K562 (cell line): ENCODE data around the gene OSGEP. TPM values are rescaled to one million over a fixed set of nuclear protein-coding genes. Genes with fewer than 3 reads are reported as not detected.
A peak's percentile ranks its signal among the peaks of the same experiment; 100 is the strongest.

Source experiments
- BCOR ChIP-seq: fragments of 450-650 bp; IDR thresholded peaks from 2 replicates; pipeline ENCODE4 v1.6.1; 2016
- BHLHE40 ChIP-seq: IDR thresholded peaks from 2 replicates; pipeline ENCODE4 v1.6.1; 2011; ENCODE audit warnings: low read length, improper control_type of control experiment
- CREBBP ChIP-seq: IDR thresholded peaks from one replicate; pipeline ENCODE4 v1.6.1; 2012; ENCODE audit warnings: low read depth, mild to moderate bottlenecking, control low read depth, inconsistent platforms, low read length
- CTCF ChIP-seq, 3 experiments: IDR thresholded peaks in 2 of 3; conservative IDR thresholded peaks in 1 of 3; 2 replicates each; pipeline ENCODE4 v1.5.1; 2011 to 2012; ENCODE audit warnings: low read length in 3 of 3, mild to moderate bottlenecking in 3 of 3, control low read depth in 2 of 3, improper control_type of control experiment in 1 of 3, inconsistent platforms in 1 of 3, low read depth in 1 of 3, mixed read lengths in 1 of 3, moderate library complexity in 1 of 3; ENCODE audit not compliant: insufficient read depth in 2 of 3
- DIDO1 ChIP-seq: fragments of 450-650 bp; IDR thresholded peaks from 2 replicates; pipeline ENCODE4 v1.6.1; 2016; ENCODE audit warnings: low read depth, missing biosample characterization, missing genetic modification characterization
- DMBX1 ChIP-seq: fragments of 250-450 bp; sonication (Bioruptor Pico); IDR thresholded peaks from 2 replicates; pipeline ENCODE4 v1.8.0; 2022; ENCODE audit warnings: inconsistent platforms, mild to moderate bottlenecking, moderate library complexity, borderline replicate concordance
- ETV1 ChIP-seq: fragments of 450-650 bp; conservative IDR thresholded peaks from 2 replicates; pipeline ENCODE4 v1.6.1; 2016; ENCODE audit warnings: missing genetic modification characterization, control low read depth, low read depth, missing compliant biosample characterization
- GABPB2 ChIP-seq: fragments of 250-450 bp; sonication (Bioruptor Pico); conservative IDR thresholded peaks from 2 replicates; pipeline ENCODE4 v1.5.1; 2021; ENCODE audit warnings: mild to moderate bottlenecking
- HMGN3 ChIP-seq: IDR thresholded peaks from 2 replicates; pipeline ENCODE4 v1.6.1; 2011; ENCODE audit warnings: borderline replicate concordance, low read depth, mild to moderate bottlenecking, mixed read lengths, low read length; ENCODE audit not compliant: insufficient read length; ENCODE audit errors: extremely low read depth
- ID3 ChIP-seq, 2 experiments: fragments of 250-450 bp in 1 of 2; fragments of 450-650 bp in 1 of 2; sonication (Bioruptor Pico) in 1 of 2; IDR thresholded peaks; 2 replicates each; pipeline versions ENCODE4 v1.6.1 to v1.8.0; 2016 to 2021; ENCODE audit warnings: mild to moderate bottlenecking in 2 of 2, moderate library complexity in 2 of 2, missing compliant biosample characterization in 1 of 2, missing genetic modification characterization in 1 of 2
- MAX ChIP-seq: sonication (generic); formaldehyde crosslinking; IDR thresholded peaks from 2 replicates; pipeline ENCODE4 v1.9.0; 2022; ENCODE audit warnings: mild to moderate bottlenecking, missing genetic modification reagents
- MCM2 ChIP-seq: fragments of 450-650 bp; IDR thresholded peaks from 2 replicates; pipeline ENCODE4 v1.6.1; 2017; ENCODE audit warnings: low read depth, mild to moderate bottlenecking
- MLLT1 ChIP-seq, 2 experiments: fragments of 450-650 bp; IDR thresholded peaks; 2 replicates each; pipeline ENCODE4 v1.6.1; 2016
- NFXL1 ChIP-seq: fragments of 450-650 bp; formaldehyde crosslinking; IDR thresholded peaks from 2 replicates; pipeline ENCODE4 v1.4.0; 2021; ENCODE audit warnings: mild to moderate bottlenecking
- PRPF4 ChIP-seq: fragments of 200-400 bp; formaldehyde crosslinking; IDR thresholded peaks from one replicate; pipeline ENCODE4 v1.6.1; 2017; ENCODE audit warnings: low read length, low read depth, mild to moderate bottlenecking; ENCODE audit not compliant: insufficient read depth, poor library complexity, severe bottlenecking
- SNAPC5 ChIP-seq: fragments of 250-450 bp; sonication (Bioruptor Pico); IDR thresholded peaks from 2 replicates; pipeline ENCODE4 v1.8.0; 2021; ENCODE audit warnings: moderate library complexity, mild to moderate bottlenecking, inconsistent platforms
- SRSF7 ChIP-seq: fragments of 200-400 bp; formaldehyde crosslinking; optimal IDR thresholded peaks from 2 replicates; pipeline ENCODE3; 2017; ENCODE audit warnings: mild to moderate bottlenecking, low read depth, low read length
- TRIM24 ChIP-seq, 2 experiments: fragments of 450-650 bp; IDR thresholded peaks; 2 replicates each; pipeline ENCODE4 v1.6.1; 2016
- ZBTB17 ChIP-seq: fragments of 450-650 bp; formaldehyde crosslinking; IDR thresholded peaks from 2 replicates; pipeline ENCODE4 v1.4.0; 2020; ENCODE audit warnings: mild to moderate bottlenecking
- ZNF12 ChIP-seq: sonication (generic); formaldehyde crosslinking; IDR thresholded peaks from 2 replicates; pipeline ENCODE4 v1.4.0; 2020; ENCODE audit warnings: mild to moderate bottlenecking, missing genetic modification reagents
- ZNF212 ChIP-seq: fragments of 450-650 bp; formaldehyde crosslinking; IDR thresholded peaks from 2 replicates; pipeline ENCODE4 v1.4.0; 2020; ENCODE audit warnings: mild to moderate bottlenecking
- ZNF347 ChIP-seq: fragments of 450-650 bp; formaldehyde crosslinking; IDR thresholded peaks from 2 replicates; pipeline ENCODE4 v1.4.0; 2020; ENCODE audit warnings: low read depth, mild to moderate bottlenecking, moderate library complexity
- ZNF57 ChIP-seq: fragments of 450-650 bp; formaldehyde crosslinking; IDR thresholded peaks from 2 replicates; pipeline ENCODE4 v1.4.0; 2020; ENCODE audit warnings: mild to moderate bottlenecking, moderate library complexity
- ZNF586 ChIP-seq: fragments of 450-650 bp; formaldehyde crosslinking; conservative IDR thresholded peaks from 2 replicates; pipeline ENCODE4 v1.4.0; 2020; ENCODE audit warnings: mild to moderate bottlenecking, moderate library complexity
- ZNF707 ChIP-seq: fragments of 250-450 bp; sonication (Bioruptor Pico); conservative IDR thresholded peaks from 2 replicates; pipeline ENCODE4 v1.8.0; 2022; ENCODE audit warnings: inconsistent platforms, mild to moderate bottlenecking, moderate library complexity
- polyA plus RNA-seq, 8 experiments: library from polyadenylated mRNA; depleted of rRNA in 4 of 8; stranded (reverse) in 5 of 8; unstranded in 3 of 8; fragments of >200 nt; fragmentation: Nextera tagmentation in 2 of 8; fragmentation: Illumina TruSeq in 1 of 8; extraction: Ambion mirVana in 2 of 8; extraction: Trizol in 1 of 8; gene quantifications; 2 replicates each; pipeline versions ENCODE4 v1.2.1 to v1.2.3, GENCODE V29; 2011 to 2014; ENCODE audit warnings: inconsistent platforms in 1 of 8, missing spikeins in 1 of 8
- total RNA-seq, 7 experiments: library from RNA; depleted of rRNA in 6 of 7; stranded (reverse); fragments of >200 nt in 6 of 7; fragmentation: Illumina TruSeq in 2 of 7; extraction: Trizol in 2 of 7; gene quantifications; 2 replicates each; pipeline versions ENCODE4 v1.2.1 to v1.2.3, GENCODE V29; 2011 to 2021; ENCODE audit warnings: low replicate concordance in 1 of 7

The OSGEP gene
- total and polyA plus RNA-seq, 9 of the 15 experiments (the other 6 are each of a cell fraction or from before 2014, with no cell fraction given) = 32.1 to 59.2 (median 44.1) TPM

GRCh38 chr14:20412876-20413743, 41.5 kb downstream of the OSGEP start, which contains the start of gene TEP1 (continued):
- TF ChIP-seq NFXL1 (CRISPR knock-in tag) (no peak), MCM2 (no peak), ZBTB17 (CRISPR knock-in tag) (0 out of 2 replicates have a peak, but pooled peaks have one; percentile 37), ZNF212 (CRISPR knock-in tag) (no peak), BHLHE40 (no peak), ZNF57 (CRISPR knock-in tag) (no peak), ID3 (CRISPR knock-in tag; IDR thresholded peaks at IDR 0.05) (no peak), ID3 (tag; IDR thresholded peaks at IDR 0.05) (no peak), SNAPC5 (no peak), CREBBP (no peak), DMBX1 (CRISPR knock-in tag) (no peak), SRSF7 (no peak), PRPF4 (no peak), MLLT1 (IDR thresholded peaks at IDR 0.05) (no peak), ZNF586 (CRISPR knock-in tag) (no peak), HMGN3 (peak; percentile 39), CTCF (IDR thresholded peaks at IDR 0.05 in 2 of 3, conservative IDR thresholded peaks at IDR 0.05 in 1 of 3; ENCODE audit: insufficient read depth in 2 of 3, low read depth in 1 of 3, low read length in 3 of 3) (no peak), ZNF347 (CRISPR knock-in tag) (no peak), TRIM24 (IDR thresholded peaks at IDR 0.05) (no peak), BCOR (no peak), ZNF12 (no peak), MAX (CRISPR knock-in tag) (no peak), GABPB2 (CRISPR knock-in tag) (no peak), ZNF707 (CRISPR knock-in tag) (no peak), DIDO1 (tag) (no peak), ETV1 (tag) (0 out of 2 replicates have a peak, but pooled peaks have one; percentile 28)
